ENCODE measurements around the gene INAFM1.
"Not testable (repeated sequence)": the region's sequence is repeated elsewhere in the genome, so short reads cannot be mapped to it uniquely, and the experiment has no call there.

Gene INAFM1

DNA sequence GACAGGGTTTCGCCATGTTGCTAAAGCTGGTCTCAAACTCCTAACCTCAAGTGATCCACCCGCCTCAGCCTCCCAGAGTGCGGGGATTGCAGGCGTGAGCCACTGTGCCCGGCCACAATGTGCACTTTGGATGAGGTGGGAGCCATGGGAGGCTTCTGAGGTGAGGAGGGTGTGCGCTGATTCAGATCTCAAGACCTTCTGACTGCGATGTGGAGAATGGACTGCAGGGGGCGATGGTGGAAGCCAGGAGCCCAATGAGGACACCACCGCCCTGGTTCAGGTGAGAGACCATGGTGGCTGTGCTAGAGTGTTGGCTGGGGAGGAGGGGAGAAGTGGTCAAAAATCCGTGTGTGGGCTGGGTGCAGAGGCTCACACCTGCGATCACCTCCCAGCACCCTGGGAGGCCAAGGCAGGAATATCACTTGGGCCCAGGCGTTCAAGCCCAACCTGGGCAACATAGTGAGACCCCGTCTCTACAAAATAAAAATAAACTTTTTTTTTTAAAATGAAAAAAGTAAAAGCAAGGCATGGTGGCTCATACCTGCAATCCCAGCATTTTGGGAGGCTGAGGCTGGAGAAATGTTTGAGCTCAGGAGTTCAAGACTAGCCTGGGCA, 5.6 kb downstream of the INAFM1 start:
- DNase-seq (ENCODE audit: insufficient read length, low spot score) (no peak), FAIRE-seq (no peak)
- TF ChIP-seq SPI1 (IDR thresholded peaks at IDR 0.05; ENCODE audit: low read depth, low read length) (no peak), POLR2A (IDR thresholded peaks at IDR 0.05; ENCODE audit: low read depth, low read length) (no peak), POLR2AphosphoS5 (IDR thresholded peaks at IDR 0.05; ENCODE audit: low read depth, low read length) (no peak), PAX5 (IDR thresholded peaks at IDR 0.05; ENCODE audit: insufficient read depth, low read length, severe bottlenecking) (no peak), POU2F2 (IDR thresholded peaks at IDR 0.05; ENCODE audit: low read depth, low read length) (no peak), TAF1 (IDR thresholded peaks at IDR 0.05; ENCODE audit: low read depth, low read length) (no peak)

- FAIRE-seq = no peak
- TF ChIP-seq TAF1 (IDR thresholded peaks at IDR 0.05; ENCODE audit: low read depth, low read length) (no peak), POLR2AphosphoS5 (IDR thresholded peaks at IDR 0.05; ENCODE audit: low read depth, low read length) (no peak), POLR2A (IDR thresholded peaks at IDR 0.05; ENCODE audit: low read depth, low read length) (no peak), SPI1 (IDR thresholded peaks at IDR 0.05; ENCODE audit: low read depth, low read length) (no peak), POU2F2 (IDR thresholded peaks at IDR 0.05; ENCODE audit: low read depth, low read length) (no peak), PAX5 (IDR thresholded peaks at IDR 0.05; ENCODE audit: insufficient read depth, low read length, severe bottlenecking) (no peak)
- DNase-seq (ENCODE audit: insufficient read length, low spot score) = no peak
Measured at GRCh38 chr19:47283405-47284059, 8.8 kb downstream of the INAFM1 start.

DNA sequence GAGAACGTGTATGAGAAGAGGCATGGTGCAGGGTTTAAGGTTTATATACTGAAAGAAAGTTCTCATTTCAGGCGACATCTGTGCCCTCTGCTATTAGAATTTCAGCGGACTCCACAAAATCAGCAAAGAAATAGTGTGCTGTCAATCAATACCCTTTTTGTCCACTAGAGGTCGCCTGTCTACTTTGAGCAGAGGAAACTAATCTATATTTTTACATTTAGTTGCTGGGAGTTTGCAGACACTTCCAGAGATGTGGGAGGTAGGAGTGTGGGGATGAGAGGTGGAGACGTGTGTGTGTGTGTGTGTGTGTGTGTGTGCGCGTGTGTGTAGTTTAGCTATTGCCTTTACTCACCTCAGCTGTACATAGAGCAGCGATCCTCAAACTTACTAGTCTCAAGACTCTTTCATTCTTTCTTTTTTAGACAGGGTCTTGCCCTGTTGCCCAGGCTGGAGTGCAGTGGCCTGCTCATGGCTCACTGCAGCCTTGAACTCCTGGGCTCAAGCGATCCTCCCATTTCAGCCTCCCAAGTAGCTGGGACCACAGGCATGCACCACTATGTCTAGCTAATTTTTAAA, 9.7 kb downstream of the INAFM1 start:
- no peak for DNase-seq (ENCODE audit: insufficient read length, low spot score)
- FAIRE-seq = peak; percentile 51
- no peak for TF ChIP-seq TAF1 (IDR thresholded peaks at IDR 0.05; ENCODE audit: low read depth, low read length)
- TF ChIP-seq POLR2A (IDR thresholded peaks at IDR 0.05; ENCODE audit: low read depth, low read length) = no peak
- no peak for TF ChIP-seq PAX5 (IDR thresholded peaks at IDR 0.05; ENCODE audit: insufficient read depth, low read length, severe bottlenecking)
- no peak for TF ChIP-seq POU2F2 (IDR thresholded peaks at IDR 0.05; ENCODE audit: low read depth, low read length)
- no peak for TF ChIP-seq SPI1 (IDR thresholded peaks at IDR 0.05; ENCODE audit: low read depth, low read length)
- TF ChIP-seq POLR2AphosphoS5 (IDR thresholded peaks at IDR 0.05; ENCODE audit: low read depth, low read length) = no peak

DNA sequence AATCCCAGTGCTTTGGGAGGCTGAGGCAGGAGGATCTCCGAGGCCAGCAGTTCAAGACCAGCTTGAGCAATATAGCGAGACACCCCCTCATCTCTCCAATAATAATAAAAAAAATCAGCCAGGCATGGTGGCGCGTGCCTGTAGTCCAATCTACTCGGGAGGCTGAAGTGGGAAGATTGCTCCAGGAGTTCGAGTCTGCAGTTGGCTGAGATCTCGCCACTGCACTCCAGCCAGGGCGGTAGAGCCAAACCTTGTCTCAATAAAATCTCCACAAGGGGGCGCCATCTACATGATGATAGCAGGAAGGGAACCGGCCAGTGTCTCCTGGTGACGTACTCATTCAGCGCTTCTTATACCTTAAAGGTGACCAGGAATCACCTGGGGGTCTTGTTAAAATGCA, 21.4 kb downstream of the INAFM1 start:
- peak; percentile 90 for FAIRE-seq

GRCh38 chr19:47300867-47301266, 26.2 kb downstream of the INAFM1 start:
- DNase-seq (ENCODE audit: insufficient read length, low spot score); FAIRE-seq: not testable (repeated sequence)

More for the DNA sequence above, 21.4 kb downstream of the INAFM1 start:
- peak; percentile 55 for DNase-seq (ENCODE audit: insufficient read length, low spot score)
- no peak for TF ChIP-seq POLR2AphosphoS5 (IDR thresholded peaks at IDR 0.05; ENCODE audit: low read depth, low read length)
- TF ChIP-seq PAX5 (IDR thresholded peaks at IDR 0.05; ENCODE audit: insufficient read depth, low read length, severe bottlenecking) = no peak
- TF ChIP-seq POU2F2 (IDR thresholded peaks at IDR 0.05; ENCODE audit: low read depth, low read length) = no peak
- TF ChIP-seq POLR2A (IDR thresholded peaks at IDR 0.05; ENCODE audit: low read depth, low read length) = no peak
- TF ChIP-seq SPI1 (IDR thresholded peaks at IDR 0.05; ENCODE audit: low read depth, low read length) = no peak
- TF ChIP-seq TAF1 (IDR thresholded peaks at IDR 0.05; ENCODE audit: low read depth, low read length) = no peak

DNA sequence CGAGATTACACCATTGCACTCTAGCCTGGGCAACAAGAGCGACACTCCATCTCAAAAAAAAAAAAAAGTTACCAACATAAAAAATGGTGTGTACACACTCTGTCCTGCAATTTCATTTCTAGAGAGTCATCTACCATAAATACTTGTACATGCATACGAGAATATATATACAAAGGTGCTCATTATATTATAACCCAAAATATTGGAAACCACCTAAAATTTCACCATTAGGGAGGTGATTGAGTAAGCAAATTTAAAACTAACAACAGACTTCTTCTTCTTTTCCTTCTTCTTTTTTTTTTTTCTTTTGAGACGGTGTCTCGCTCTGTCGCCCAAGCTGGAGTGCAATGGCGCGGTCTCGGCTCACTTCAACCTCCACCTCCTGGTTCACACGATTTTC, 27.6 kb downstream of the INAFM1 start:
- FAIRE-seq (no peak), DNase-seq (ENCODE audit: insufficient read length, low spot score) (no peak)
- no peak for TF ChIP-seq POLR2AphosphoS5 (IDR thresholded peaks at IDR 0.05; ENCODE audit: low read depth, low read length)
- no peak for TF ChIP-seq POU2F2 (IDR thresholded peaks at IDR 0.05; ENCODE audit: low read depth, low read length)
- no peak for TF ChIP-seq SPI1 (IDR thresholded peaks at IDR 0.05; ENCODE audit: low read depth, low read length)
- TF ChIP-seq TAF1 (IDR thresholded peaks at IDR 0.05; ENCODE audit: low read depth, low read length) = no peak
- TF ChIP-seq POLR2A (IDR thresholded peaks at IDR 0.05; ENCODE audit: low read depth, low read length) = no peak
- TF ChIP-seq PAX5 (IDR thresholded peaks at IDR 0.05; ENCODE audit: insufficient read depth, low read length, severe bottlenecking) = no peak

DNA sequence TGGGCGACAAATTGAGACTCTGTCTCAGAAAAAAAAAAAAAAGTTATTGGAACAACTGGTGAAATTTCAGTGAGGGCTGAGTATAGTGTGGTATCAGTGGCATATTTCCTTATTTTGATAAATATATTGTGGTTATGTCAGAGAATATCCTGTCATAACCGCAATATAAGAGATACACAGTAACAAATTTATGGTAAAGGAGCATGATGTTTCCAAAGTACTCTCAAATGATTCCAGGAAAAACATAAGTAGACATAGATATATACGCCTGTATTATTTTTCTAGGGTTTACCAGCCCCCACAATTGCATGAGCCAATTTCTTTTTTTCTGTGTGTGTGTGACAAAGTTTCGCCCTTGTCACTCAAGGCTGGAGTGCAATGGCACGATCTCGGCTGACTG, 29.3 kb downstream of the INAFM1 start:
- TF ChIP-seq POLR2AphosphoS5 (IDR thresholded peaks at IDR 0.05; ENCODE audit: low read depth, low read length) = no peak
- no peak for TF ChIP-seq SPI1 (IDR thresholded peaks at IDR 0.05; ENCODE audit: low read depth, low read length)
- no peak for TF ChIP-seq TAF1 (IDR thresholded peaks at IDR 0.05; ENCODE audit: low read depth, low read length)
- TF ChIP-seq POLR2A (IDR thresholded peaks at IDR 0.05; ENCODE audit: low read depth, low read length) = no peak
- TF ChIP-seq PAX5 (IDR thresholded peaks at IDR 0.05; ENCODE audit: insufficient read depth, low read length, severe bottlenecking) = no peak
- TF ChIP-seq POU2F2 (IDR thresholded peaks at IDR 0.05; ENCODE audit: low read depth, low read length) = no peak
- DNase-seq (ENCODE audit: insufficient read length, low spot score) = no peak
- FAIRE-seq = no peak

GRCh38 chr19:47305309-47305751, 30.6 kb downstream of the INAFM1 start:
- peak; percentile 44 for TF ChIP-seq PAX5 (IDR thresholded peaks at IDR 0.05; ENCODE audit: insufficient read depth, low read length, severe bottlenecking)
- TF ChIP-seq SPI1 (IDR thresholded peaks at IDR 0.05; ENCODE audit: low read depth, low read length) = no peak
- DNase-seq (ENCODE audit: insufficient read length, low spot score) (no peak), FAIRE-seq (peak; percentile 88)

DNA sequence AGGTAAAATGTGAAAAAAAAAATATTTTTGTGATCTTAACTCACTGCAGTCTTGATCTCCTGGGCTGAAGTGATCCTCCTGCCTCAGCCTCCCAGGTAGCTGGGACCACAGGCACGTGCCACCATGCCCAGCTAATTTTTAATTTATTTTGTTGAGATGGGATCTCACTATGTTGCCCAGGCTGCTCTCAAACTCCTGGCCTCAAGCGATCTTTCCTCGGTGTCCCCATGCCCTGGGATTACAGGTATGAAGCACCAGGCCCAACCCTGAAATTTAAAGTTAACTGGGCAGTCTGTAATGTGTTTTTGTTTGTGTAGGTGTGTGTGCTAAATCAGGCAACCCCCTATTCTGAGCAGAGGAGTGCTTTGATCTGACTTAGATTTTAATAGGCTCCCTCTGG, 31.6 kb downstream of the INAFM1 start:
- TF ChIP-seq TAF1 (IDR thresholded peaks at IDR 0.05; ENCODE audit: low read depth, low read length) (no peak), POLR2A (IDR thresholded peaks at IDR 0.05; ENCODE audit: low read depth, low read length) (no peak), POLR2AphosphoS5 (IDR thresholded peaks at IDR 0.05; ENCODE audit: low read depth, low read length) (no peak), PAX5 (IDR thresholded peaks at IDR 0.05; ENCODE audit: insufficient read depth, low read length, severe bottlenecking) (no peak), POU2F2 (IDR thresholded peaks at IDR 0.05; ENCODE audit: low read depth, low read length) (no peak), SPI1 (IDR thresholded peaks at IDR 0.05; ENCODE audit: low read depth, low read length) (no peak)
- no peak for FAIRE-seq

GRCh38 chr19:47309038-47309437, 34.4 kb downstream of the INAFM1 start:
- DNase-seq (ENCODE audit: insufficient read length, low spot score) (no peak), FAIRE-seq (no peak)
- TF ChIP-seq PAX5 (IDR thresholded peaks at IDR 0.05; ENCODE audit: insufficient read depth, low read length, severe bottlenecking) = no peak
- TF ChIP-seq POU2F2 (IDR thresholded peaks at IDR 0.05; ENCODE audit: low read depth, low read length) = no peak
- no peak for TF ChIP-seq POLR2AphosphoS5 (IDR thresholded peaks at IDR 0.05; ENCODE audit: low read depth, low read length)
- TF ChIP-seq SPI1 (IDR thresholded peaks at IDR 0.05; ENCODE audit: low read depth, low read length) = no peak
- TF ChIP-seq POLR2A (IDR thresholded peaks at IDR 0.05; ENCODE audit: low read depth, low read length) = no peak
- no peak for TF ChIP-seq TAF1 (IDR thresholded peaks at IDR 0.05; ENCODE audit: low read depth, low read length)

More for the DNA sequence above, 31.6 kb downstream of the INAFM1 start:
- no peak for DNase-seq (ENCODE audit: insufficient read length, low spot score)
